H1 (cell line): ENCODE results near the gene DICER1. TPM values are rescaled to one million over a fixed set of nuclear protein-coding genes. Genes with fewer than 3 reads are reported as not detected.

Experiments
- CTCF ChIA-PET: fragments of 300-600 bp; sonication (Branson Sonifier 250); formaldehyde crosslinking; loops from one replicate; lab custom pipeline; 2021; ENCODE audit not compliant: partially characterized antibody; lab: Charles Lee
- POLR2A ChIA-PET: fragments of 300-600 bp; sonication (Branson Sonifier 250); formaldehyde crosslinking; loops from one replicate; lab custom pipeline; 2021; ENCODE audit warnings: inconsistent platforms; ENCODE audit not compliant: partially characterized antibody; lab: Charles Lee
- DNase-seq, 2 experiments: peaks; one replicate each; pipeline versions ENCODE4 v3.0.0 to v3.0.0-alpha.2; 2010 to 2022; ENCODE audit warnings: low spot score in 2 of 2, low read depth in 1 of 2, mixed read lengths in 1 of 2
- FAIRE-seq: peaks from 2 replicates; lab custom pipeline; 2011; peaks lifted over from hg19 to GRCh38; lab: Jason Lieb, UNC
- H2AFZ ChIP-seq: 2 replicates; pipeline ENCODE4 v1.8.1; 2012; ENCODE audit warnings: low read length, inconsistent platforms
- H2AK5ac ChIP-seq: 2 replicates; pipeline ENCODE4 v1.6.1; 2013; ENCODE audit warnings: low read depth, low read length
- H2BK120ac ChIP-seq: replicated peaks from 2 replicates; pipeline ENCODE3; 2013; ENCODE audit warnings: low read depth, low read length, inconsistent platforms
- H2BK12ac ChIP-seq: 2 replicates; pipeline ENCODE4 v1.6.1; 2013; ENCODE audit warnings: low read depth, low read length
- H2BK15ac ChIP-seq: 2 replicates; pipeline ENCODE4 v1.6.1; 2013; ENCODE audit warnings: low read length
- H2BK20ac ChIP-seq: 2 replicates; pipeline ENCODE4 v1.6.1; 2013; ENCODE audit warnings: low read length
- H2BK5ac ChIP-seq: 2 replicates; pipeline ENCODE4 v1.6.1; 2013; ENCODE audit warnings: low read depth, low read length
- H3K14ac ChIP-seq: 2 replicates; pipeline ENCODE4 v1.6.1; 2013; ENCODE audit warnings: inconsistent platforms; ENCODE audit not compliant: insufficient read length
- H3K18ac ChIP-seq: 2 replicates; pipeline ENCODE4 v1.6.1; 2013; ENCODE audit warnings: low read length; ENCODE audit errors: extremely low read depth
- H3K23ac ChIP-seq: 2 replicates; pipeline ENCODE4 v1.6.1; 2013; ENCODE audit warnings: inconsistent platforms; ENCODE audit not compliant: insufficient read length
- H3K23me2 ChIP-seq: 2 replicates; pipeline ENCODE4 v1.6.1; 2013; ENCODE audit warnings: low read depth, low read length
- H3K27ac ChIP-seq: 2 replicates; pipeline ENCODE4 v1.6.1; 2011; ENCODE audit warnings: low read depth, low read length, inconsistent platforms
- H3K27me3 ChIP-seq, 4 experiments: replicated peaks in 1 of 4; 1 replicate in 1 of 4; 2 replicates in 3 of 4; pipeline versions ENCODE4 v1.6.1 to v1.8.1; 2011 to 2013; ENCODE audit warnings: low read length in 3 of 4, mild to moderate bottlenecking in 3 of 4, inconsistent platforms in 2 of 4, mixed read lengths in 2 of 4, moderate library complexity in 1 of 4; ENCODE audit not compliant: control insufficient read depth in 3 of 4, insufficient read depth in 3 of 4; ENCODE audit errors: extremely low read depth in 1 of 4
- H3K36me3 ChIP-seq, 4 experiments: 2 replicates each; pipeline versions ENCODE4 v1.6.1 to v1.8.1; 2011 to 2013; ENCODE audit warnings: mild to moderate bottlenecking in 4 of 4, low read length in 3 of 4, moderate library complexity in 2 of 4, control low read depth in 1 of 4, inconsistent platforms in 1 of 4; ENCODE audit not compliant: insufficient read depth in 4 of 4, control insufficient read depth in 2 of 4
- H3K4ac ChIP-seq: replicated peaks from 2 replicates; pipeline ENCODE3; 2013; ENCODE audit warnings: low read length, low read depth, mixed read lengths, inconsistent platforms; ENCODE audit not compliant: insufficient read length
- H3K4me1 ChIP-seq, 4 experiments: replicated peaks in 1 of 4; 1 replicate in 1 of 4; 2 replicates in 3 of 4; pipeline versions ENCODE4 v1.6.1 to v1.8.1; 2011 to 2013; ENCODE audit warnings: low read length in 3 of 4, inconsistent platforms in 2 of 4, mixed read lengths in 1 of 4; ENCODE audit not compliant: insufficient read depth in 4 of 4, control insufficient read depth in 3 of 4
- H3K4me2 ChIP-seq, 2 experiments: 2 replicates each; pipeline versions ENCODE4 v1.6.1 to v1.8.1; 2011 to 2013; ENCODE audit warnings: low read depth in 2 of 2, low read length in 2 of 2, control low read depth in 1 of 2, inconsistent platforms in 1 of 2, mild to moderate bottlenecking in 1 of 2; ENCODE audit not compliant: insufficient read depth in 1 of 2
- H3K4me3 ChIP-seq, 4 experiments: fragments of 200-600, 300-600 bp in 1 of 4; sonication (generic), shearing (Covaris generic), sonication (Bioruptor Twin) in 1 of 4; 2 replicates each; pipeline versions ENCODE4 v1.5.1 to v1.8.1; 2011 to 2016; ENCODE audit warnings: low read length in 4 of 4, low read depth in 3 of 4, control low read depth in 2 of 4, inconsistent platforms in 2 of 4, mild to moderate bottlenecking in 2 of 4, mixed read lengths in 1 of 4, moderate library complexity in 1 of 4; ENCODE audit not compliant: insufficient read depth in 2 of 4; ENCODE audit errors: extremely low read depth in 1 of 4
- H3K56ac ChIP-seq: replicated peaks from 2 replicates; pipeline ENCODE3; 2013; ENCODE audit warnings: low read depth, mild to moderate bottlenecking, mixed read lengths, low read length, inconsistent platforms; ENCODE audit not compliant: insufficient read length
- H3K79me1 ChIP-seq: 2 replicates; pipeline ENCODE4 v1.6.1; 2013; ENCODE audit warnings: low read depth, low read length, control low read depth
- H3K79me2 ChIP-seq, 2 experiments: 2 replicates each; pipeline versions ENCODE4 v1.6.1 to v1.8.1; 2012 to 2013; ENCODE audit warnings: low read length in 2 of 2, mild to moderate bottlenecking in 2 of 2, inconsistent platforms in 1 of 2; ENCODE audit not compliant: insufficient read depth in 2 of 2, control insufficient read depth in 1 of 2
- H3K9ac ChIP-seq, 4 experiments: replicated peaks in 1 of 4; 1 replicate in 1 of 4; 2 replicates in 3 of 4; pipeline versions ENCODE4 v1.6.1 to v1.8.1; 2011 to 2013; ENCODE audit warnings: low read depth in 3 of 4, low read length in 3 of 4, control low read depth in 2 of 4, mild to moderate bottlenecking in 2 of 4, moderate library complexity in 2 of 4, inconsistent platforms in 1 of 4; ENCODE audit errors: extremely low read depth in 1 of 4
- H3K9me3 ChIP-seq, 2 experiments: 2 replicates each; pipeline versions ENCODE4 v1.6.1 to v1.8.1; 2012 to 2013; ENCODE audit warnings: mild to moderate bottlenecking in 2 of 2, moderate library complexity in 2 of 2, control low read depth in 1 of 2, inconsistent platforms in 1 of 2, low read depth in 1 of 2, low read length in 1 of 2, mixed read lengths in 1 of 2; ENCODE audit not compliant: insufficient read depth in 2 of 2
- H4K20me1 ChIP-seq, 2 experiments: replicated peaks in 1 of 2; 2 replicates each; pipeline versions ENCODE3 to v1.8.1; 2011 to 2013; ENCODE audit warnings: inconsistent platforms in 2 of 2, low read length in 2 of 2, mild to moderate bottlenecking in 1 of 2; ENCODE audit not compliant: insufficient read depth in 2 of 2, control insufficient read depth in 1 of 2
- H4K5ac ChIP-seq: 2 replicates; pipeline ENCODE4 v1.6.1; 2013; ENCODE audit warnings: low read length, low read depth, mixed read lengths, inconsistent platforms; ENCODE audit not compliant: insufficient read length
- H4K8ac ChIP-seq: 2 replicates; pipeline ENCODE4 v1.8.0; 2013; ENCODE audit warnings: mild to moderate bottlenecking, moderate library complexity, low read length, inconsistent platforms; ENCODE audit not compliant: insufficient read depth; ENCODE audit errors: extremely low read depth
- H4K91ac ChIP-seq: replicated peaks from 2 replicates; pipeline ENCODE3; 2013; ENCODE audit warnings: low read length, mixed read lengths, inconsistent platforms; ENCODE audit not compliant: insufficient read length
- CREB1 ChIP-seq: IDR thresholded peaks from 2 replicates; pipeline ENCODE4 v1.6.1; 2012; ENCODE audit warnings: inconsistent platforms
- EP300 ChIP-seq, 2 experiments: IDR thresholded peaks; 1 replicate in 1 of 2; 2 replicates in 1 of 2; pipeline ENCODE4 v1.6.1; 2011 to 2012; ENCODE audit warnings: low read depth in 2 of 2, low read length in 2 of 2, mild to moderate bottlenecking in 2 of 2, borderline replicate concordance in 1 of 2, inconsistent platforms in 1 of 2, moderate library complexity in 1 of 2
- JUND ChIP-seq: IDR thresholded peaks from 2 replicates; pipeline ENCODE4 v1.6.1; 2011; ENCODE audit warnings: mild to moderate bottlenecking, improper control_type of control experiment, low read length
- KDM1A ChIP-seq: fragments of 200-600, 300-600 bp; sonication (generic); IDR thresholded peaks from 2 replicates; pipeline ENCODE4 v1.7.1; 2016; ENCODE audit warnings: mild to moderate bottlenecking, low read length, borderline replicate concordance
- KDM4A ChIP-seq: IDR thresholded peaks from one replicate; pipeline ENCODE4 v1.7.1; 2012; ENCODE audit warnings: low read depth, mild to moderate bottlenecking, moderate library complexity, low read length, inconsistent platforms; ENCODE audit not compliant: severe bottlenecking
- NANOG ChIP-seq: IDR thresholded peaks from 2 replicates; pipeline ENCODE4 v1.6.1; 2011; ENCODE audit warnings: low read length, low read depth, mild to moderate bottlenecking, inconsistent platforms; ENCODE audit not compliant: insufficient read depth, poor library complexity, severe bottlenecking
- NRF1 ChIP-seq: IDR thresholded peaks from 2 replicates; pipeline ENCODE4 v1.6.1; 2011; ENCODE audit warnings: mild to moderate bottlenecking, low read depth, low read length, improper control_type of control experiment
- PHF8 ChIP-seq: fragments of 200-600 bp; sonication (generic); conservative IDR thresholded peaks from 2 replicates; pipeline ENCODE4 v1.7.1; 2012; ENCODE audit warnings: low read depth, mild to moderate bottlenecking, inconsistent platforms, low read length, moderate library complexity
- POLR2AphosphoS5 ChIP-seq: IDR thresholded peaks from 2 replicates; pipeline ENCODE4 v1.6.1; 2011; ENCODE audit warnings: low read depth, low read length
- RAD21 ChIP-seq, 2 experiments: IDR thresholded peaks in 1 of 2; conservative IDR thresholded peaks in 1 of 2; 2 replicates each; pipeline ENCODE4 v1.6.1; 2011; ENCODE audit warnings: low read depth in 2 of 2, low read length in 2 of 2, improper control_type of control experiment in 1 of 2, inconsistent platforms in 1 of 2, mild to moderate bottlenecking in 1 of 2, moderate library complexity in 1 of 2
- SIX5 ChIP-seq: IDR thresholded peaks from 2 replicates; pipeline ENCODE4 v1.6.1; 2011; ENCODE audit warnings: mild to moderate bottlenecking, low read depth, low read length
- SP1 ChIP-seq: IDR thresholded peaks from 2 replicates; pipeline ENCODE4 v1.6.1; 2011; ENCODE audit warnings: low read depth, low read length
- TEAD4 ChIP-seq: IDR thresholded peaks from 2 replicates; pipeline ENCODE4 v1.6.1; 2012; ENCODE audit warnings: low read depth, low read length, inconsistent platforms, mixed read lengths
- WGBS, 2 experiments: shearing (Covaris generic) in 1 of 2; methylation state at CpG; one replicate each; pipeline versions ENCODE4 v1.1.6 to v1.1.7; 2013 to 2015; ENCODE audit warnings: low lambda C conversion rate in 2 of 2, mixed read lengths in 2 of 2, inconsistent platforms in 1 of 2, low coverage in 1 of 2, missing lambda C conversion rate in 1 of 2; ENCODE audit not compliant: insufficient replicate concordance in 2 of 2, insufficient coverage in 1 of 2, insufficient read length in 1 of 2; ENCODE audit errors: extremely low coverage in 1 of 2, missing lambda C conversion rate in 1 of 2; 5-methylcytosine and 5-hydroxymethylcytosine counted together
- polyA plus RNA-seq, 7 experiments: library from polyadenylated mRNA; depleted of rRNA in 3 of 7; stranded (reverse) in 5 of 7; unstranded in 2 of 7; fragments of >200 nt in 5 of 7; fragments of 200-250 nt in 2 of 7; gene quantifications; 1 replicate in 5 of 7; 2 replicates in 1 of 7; 4 replicates in 1 of 7; pipeline versions ENCODE4 v1.2.1 to v1.2.3, GENCODE V29; 2011 to 2013; ENCODE audit warnings: missing spikeins in 2 of 7, mixed read lengths in 2 of 7
- total RNA-seq: library from RNA; stranded (reverse); fragmentation: NEBNext Ultra II Directional; extraction: Animal tissue kit (Norgen Biotek cat#: 25700); gene quantifications from 2 replicates; pipeline ENCODE4 v1.2.1, GENCODE V29; 2021

Gene DICER1
- total and polyA plus RNA-seq, 2 of the 8 experiments (the other 6 are each of a cell fraction or from before 2014, with no cell fraction given), result 11.9 to 61.8 TPM

DNA sequence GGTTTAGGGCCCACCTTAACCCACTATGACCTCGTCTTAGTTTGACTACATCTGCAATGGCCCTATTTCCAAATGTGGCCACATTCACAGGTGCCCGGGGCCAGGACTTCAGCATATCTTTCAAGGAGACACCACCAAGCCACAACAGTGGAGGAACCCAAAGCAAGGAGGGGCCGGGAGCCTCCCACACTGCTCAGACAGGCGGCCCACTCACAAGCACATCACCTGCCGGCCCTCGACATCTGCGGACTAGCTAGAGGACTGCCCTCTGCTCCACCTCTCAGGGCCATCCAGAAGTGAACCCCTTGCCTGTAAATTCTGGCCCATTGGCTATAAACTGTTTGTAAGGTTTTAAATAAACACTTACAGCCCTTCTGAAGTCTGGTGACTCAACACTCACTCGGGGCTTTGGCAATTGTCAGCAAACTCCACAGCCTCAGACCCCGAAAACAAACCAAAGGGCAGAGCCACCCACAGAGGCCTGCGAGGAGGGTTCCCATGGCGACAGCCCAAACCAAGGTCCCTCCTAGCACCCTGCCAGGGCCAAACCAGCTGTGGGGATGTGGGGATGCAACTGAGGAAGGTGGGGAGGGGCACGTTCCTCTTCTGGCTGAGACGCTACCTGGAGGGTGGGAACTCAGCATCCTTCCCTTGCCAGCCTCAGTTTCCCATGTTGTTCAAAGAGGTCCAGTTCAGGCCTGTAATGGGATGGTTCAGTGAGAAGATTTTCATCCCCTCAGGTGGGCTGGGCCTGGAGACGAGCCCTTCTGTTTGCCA is 95.8 kb downstream of the DICER1 start:
- H2BK120ac ChIP-seq, result no peak overlapping the region
- H3K9ac ChIP-seq, result no peak overlapping the region
- no peak for FAIRE-seq
- H2BK12ac ChIP-seq, result no peak overlapping the region
- H2BK5ac ChIP-seq, result no peak overlapping the region
- peaks cover 6% of the 10 kb centered on the region; the same call in 1 of the 2 replicates for H3K23me2 ChIP-seq
- no peak overlapping the region for H3K4ac ChIP-seq
- H3K36me3 ChIP-seq, result no peaks in the 10 kb centered on the region
- ChIA-PET CTCF (interaction anchor here (0.5 to 0.6 kb wide), 2 partner anchors 979 to 1348 kb away, joined by 3 read pairs; no protein-coding TSS in a partner anchor), POLR2A (no interaction called here)
- no peaks in the 10 kb centered on the region for H3K79me1 ChIP-seq
- no peak overlapping the region for H2BK15ac ChIP-seq
- H4K20me1 ChIP-seq, result peaks cover 0 to 5% of the 10 kb centered on the region in 2 experiments
- DNase-seq, result no peak
- H2BK20ac ChIP-seq, result no peak overlapping the region
- H3K9me3 ChIP-seq, result no peaks in the 10 kb centered on the region
- no peak overlapping the region; the same call in 1 of the 2 replicates for H4K8ac ChIP-seq
- no peaks in the 10 kb centered on the region for H3K4me1 ChIP-seq
- H2AFZ ChIP-seq, result no peak overlapping the region
- H3K14ac ChIP-seq, result no peak overlapping the region
- H3K27ac ChIP-seq, result no peak overlapping the region
- no peak overlapping the region for H3K56ac ChIP-seq
- no peak overlapping the region for H3K23ac ChIP-seq
- H4K5ac ChIP-seq, result no peak overlapping the region
- no peak overlapping the region for H3K4me3 ChIP-seq
- no peak overlapping the region for H4K91ac ChIP-seq
- no peak overlapping the region for H2AK5ac ChIP-seq
- no peaks in the 10 kb centered on the region; a peak in 1 of 7 replicates for H3K27me3 ChIP-seq
- no peak overlapping the region for H3K4me2 ChIP-seq
- H3K18ac ChIP-seq, result no peak overlapping the region
- H3K79me2 ChIP-seq, result no peaks in the 10 kb centered on the region
- WGBS, 2 experiments, result 92% methylated on average over 14 of the region's 14 CpGs; no CpG with 5 or more reads in 1 of the 2 experiments
- TF ChIP-seq KDM1A (no peak), NANOG (no peak), TEAD4 (no peak), PHF8 (no peak), NRF1 (no peak), POLR2AphosphoS5 (no peak), JUND (no peak), SP1 (no peak), CREB1 (no peak), EP300 (IDR thresholded peaks at IDR 0.05; ENCODE audit: borderline replicate concordance in 1 of 2, low read depth in 2 of 2, low read length in 2 of 2) (no peak), KDM4A (no peak), SIX5 (no peak), RAD21 (IDR thresholded peaks at IDR 0.05 in 1 of 2, conservative IDR thresholded peaks at IDR 0.05 in 1 of 2; ENCODE audit: low read depth in 2 of 2, low read length in 2 of 2) (no peak)
